HepG2 (cell line): ENCODE measurements around the gene SMIM12.

ENCODE experiments used
- CTCF ChIP-seq: sonication (generic); formaldehyde crosslinking; IDR thresholded peaks from 2 replicates; pipeline ENCODE4 v1.5.0; 2020; ENCODE audit warnings: mild to moderate bottlenecking, missing genetic modification reagents, moderate library complexity
- JUN ChIP-seq: sonication (generic); formaldehyde crosslinking; IDR thresholded peaks from 2 replicates; pipeline ENCODE4 v1.4.0; 2020; ENCODE audit warnings: mild to moderate bottlenecking, missing genetic modification reagents
- NFYB ChIP-seq: sonication (generic); formaldehyde crosslinking; IDR thresholded peaks from 2 replicates; pipeline ENCODE4 v1.4.0; 2020; ENCODE audit warnings: missing genetic modification reagents
- NR2F2 ChIP-seq: IDR thresholded peaks from 2 replicates; pipeline ENCODE4 v1.6.1; 2012; ENCODE audit warnings: low read depth, inconsistent platforms, borderline replicate concordance
- POLR2A ChIP-seq, 2 experiments: IDR thresholded peaks; 2 replicates each; pipeline ENCODE4 v1.6.1; 2011; ENCODE audit warnings: low read depth in 2 of 2, low read length in 2 of 2, mild to moderate bottlenecking in 1 of 2, moderate library complexity in 1 of 2; ENCODE audit not compliant: insufficient read depth in 1 of 2
- POLR2AphosphoS5 ChIP-seq: IDR thresholded peaks from 2 replicates; pipeline ENCODE4 v1.6.1; 2012; ENCODE audit warnings: low read depth, low read length
- U2AF2 ChIP-seq: fragments of 200-400 bp; formaldehyde crosslinking; IDR thresholded peaks from 2 replicates; pipeline ENCODE4 v1.6.1; 2017; ENCODE audit warnings: low read depth, mild to moderate bottlenecking, low read length
- YY1 ChIP-seq: IDR thresholded peaks from 2 replicates; pipeline ENCODE4 v1.6.1; 2011; ENCODE audit warnings: low read length, low read depth, moderate library complexity, mild to moderate bottlenecking; ENCODE audit not compliant: insufficient read depth, insufficient replicate concordance
- ZBTB1 ChIP-seq: sonication (generic); formaldehyde crosslinking; IDR thresholded peaks from 2 replicates; pipeline ENCODE4 v1.4.0; 2020; ENCODE audit warnings: missing genetic modification reagents, borderline replicate concordance
- ZNF264 ChIP-seq: sonication (generic); formaldehyde crosslinking; IDR thresholded peaks from 2 replicates; pipeline ENCODE4 v1.4.0; 2020; ENCODE audit warnings: missing genetic modification reagents
- ZNF274 ChIP-seq: sonication (generic); formaldehyde crosslinking; IDR thresholded peaks from 2 replicates; pipeline ENCODE4 v1.5.1; 2020; ENCODE audit warnings: mild to moderate bottlenecking, missing genetic modification reagents
- ZNF354B ChIP-seq: sonication (generic); formaldehyde crosslinking; IDR thresholded peaks from 2 replicates; pipeline ENCODE4 v1.8.0; 2022; ENCODE audit warnings: mild to moderate bottlenecking, missing genetic modification reagents

GRCh38 chr1:34908369-34908768, 48.8 kb upstream of the SMIM12 start:
- TF ChIP-seq POLR2A (IDR thresholded peaks at IDR 0.05; ENCODE audit: insufficient read depth in 1 of 2, low read depth in 2 of 2, low read length in 2 of 2) (no peak), U2AF2 (no peak), ZBTB1 (CRISPR knock-in tag) (no peak), ZNF274 (CRISPR knock-in tag) (no peak), ZNF354B (CRISPR knock-in tag) (no peak), NFYB (CRISPR knock-in tag) (no peak), JUN (CRISPR knock-in tag) (no peak), CTCF (CRISPR knock-in tag) (no peak), POLR2AphosphoS5 (no peak), YY1 (no peak), NR2F2 (no peak), ZNF264 (CRISPR knock-in tag) (no peak)
